ENCODE data around the gene BRD8. TPM values are rescaled to one million over a fixed set of nuclear protein-coding genes. Genes with fewer than 3 reads are reported as not detected.

BRD8 gene
- total and polyA plus RNA-seq, 12 donors, result 13.0 to 35.9 (median 22.7) TPM

- peaks cover 0 to 15% (median 3%) of the 10 kb centered on the region in 7 donors for H3K27me3 ChIP-seq
- ATAC-seq (no peak), DNase-seq (no peak)
- 40 to 45% methylated on average over 1 of the region's 1 CpG for WGBS, 2 donors
- TF ChIP-seq, protein P1, sequence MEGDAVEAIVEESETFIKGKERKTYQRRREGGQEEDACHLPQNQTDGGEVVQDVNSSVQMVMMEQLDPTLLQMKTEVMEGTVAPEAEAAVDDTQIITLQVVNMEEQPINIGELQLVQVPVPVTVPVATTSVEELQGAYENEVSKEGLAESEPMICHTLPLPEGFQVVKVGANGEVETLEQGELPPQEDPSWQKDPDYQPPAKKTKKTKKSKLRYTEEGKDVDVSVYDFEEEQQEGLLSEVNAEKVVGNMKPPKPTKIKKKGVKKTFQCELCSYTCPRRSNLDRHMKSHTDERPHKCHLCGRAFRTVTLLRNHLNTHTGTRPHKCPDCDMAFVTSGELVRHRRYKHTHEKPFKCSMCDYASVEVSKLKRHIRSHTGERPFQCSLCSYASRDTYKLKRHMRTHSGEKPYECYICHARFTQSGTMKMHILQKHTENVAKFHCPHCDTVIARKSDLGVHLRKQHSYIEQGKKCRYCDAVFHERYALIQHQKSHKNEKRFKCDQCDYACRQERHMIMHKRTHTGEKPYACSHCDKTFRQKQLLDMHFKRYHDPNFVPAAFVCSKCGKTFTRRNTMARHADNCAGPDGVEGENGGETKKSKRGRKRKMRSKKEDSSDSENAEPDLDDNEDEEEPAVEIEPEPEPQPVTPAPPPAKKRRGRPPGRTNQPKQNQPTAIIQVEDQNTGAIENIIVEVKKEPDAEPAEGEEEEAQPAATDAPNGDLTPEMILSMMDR (IDR thresholded peaks at IDR 0.05), result no peak
- no peak overlapping the region for H3K27ac ChIP-seq
- no peaks in the 10 kb centered on the region for H3K9me3 ChIP-seq
- no peak overlapping the region for H3K4me3 ChIP-seq
- H3K4me1 ChIP-seq, result peaks cover 0 to 4% (median 0%) of the 10 kb centered on the region in 9 donors
- no peaks in the 10 kb centered on the region for H3K36me3 ChIP-seq
- intact Hi-C loops (cut with DNase I), result no loop called here
Measured at GRCh38 chr5:138107213-138107612, 71.2 kb downstream of the BRD8 start.

DNA sequence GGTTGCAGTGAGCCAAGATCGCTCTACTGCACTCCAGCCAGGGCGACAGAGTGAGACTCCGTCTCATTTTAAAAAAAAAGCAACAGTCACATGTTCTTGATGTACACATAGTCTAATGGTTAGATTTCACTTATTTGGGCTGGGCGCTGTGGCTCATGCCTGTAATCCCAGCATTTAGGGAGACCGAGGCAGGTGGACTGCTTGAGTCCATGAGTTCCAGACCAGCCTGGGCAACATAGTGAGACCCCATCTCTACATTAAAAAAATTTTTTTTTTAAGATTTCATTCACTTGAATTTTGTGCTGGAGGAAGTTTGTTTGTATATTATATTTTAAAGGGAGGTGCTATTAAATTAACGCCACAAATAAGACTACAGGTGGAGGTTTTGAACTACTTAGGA is 72.7 kb downstream of the BRD8 start:
- ATAC-seq, result no peak
- TF ChIP-seq, protein P1 (IDR thresholded peaks at IDR 0.05), result no peak
- Histone ChIP-seq H3K4me3 (no peak overlapping the region), H3K9me3 (no peaks in the 10 kb centered on the region), H3K27ac (no peak overlapping the region), H3K4me1 (peaks cover 0 to 4% (median 0%) of the 10 kb centered on the region in 9 donors), H3K27me3 (peaks cover 0 to 13% (median 0%) of the 10 kb centered on the region in 7 donors), H3K36me3 (no peaks in the 10 kb centered on the region)
- intact Hi-C loops (cut with DNase I), result no loop called here
- no peak for DNase-seq
- 93 to 94% methylated on average over 6 of the region's 6 CpGs for WGBS, 2 donors

DNA sequence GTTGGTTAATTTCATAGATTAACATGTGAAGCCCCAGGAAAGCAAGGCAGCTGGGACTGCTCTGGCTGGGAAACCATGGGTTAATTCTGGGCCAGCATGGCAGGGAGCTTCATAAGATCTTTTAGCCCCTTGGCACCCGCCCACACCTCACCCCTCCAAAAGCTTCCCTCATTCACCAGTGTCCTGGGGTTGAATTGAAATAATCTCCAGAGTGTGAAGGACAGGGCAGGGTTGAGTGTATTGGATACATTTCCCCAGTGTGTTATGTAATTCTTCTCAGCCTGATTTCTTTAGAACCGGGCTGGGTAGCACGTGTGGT is 75.2 kb downstream of the BRD8 start:
- 18% methylated on average over 3 of the region's 3 CpGs for WGBS, 2 donors
- peaks cover 0 to 4% (median 0%) of the 10 kb centered on the region in 9 donors for H3K4me1 ChIP-seq
- H3K27me3 ChIP-seq, result peaks cover 0 to 23% (median 3%) of the 10 kb centered on the region in 7 donors
- ATAC-seq (no peak), DNase-seq (no peak)
- TF ChIP-seq, protein P1 (IDR thresholded peaks at IDR 0.05), result no peak
- H3K4me3 ChIP-seq, result no peak overlapping the region
- intact Hi-C loops (cut with DNase I), result no loop called here
- H3K9me3 ChIP-seq, result no peaks in the 10 kb centered on the region
- no peak overlapping the region for H3K27ac ChIP-seq
- no peaks in the 10 kb centered on the region for H3K36me3 ChIP-seq

- TF ChIP-seq, protein P1 (IDR thresholded peaks at IDR 0.05), result no peak
- no peaks in the 10 kb centered on the region for H3K36me3 ChIP-seq
- intact Hi-C loops (cut with DNase I), result no loop called here
- 63 to 68% methylated on average over 7 of the region's 7 CpGs for WGBS, 2 donors
- H3K4me1 ChIP-seq, result peaks cover 0 to 2% (median 0%) of the 10 kb centered on the region in 9 donors
- H3K27me3 ChIP-seq, result peaks cover 0 to 23% (median 3%) of the 10 kb centered on the region in 7 donors
- H3K9me3 ChIP-seq, result no peaks in the 10 kb centered on the region
- no peak for DNase-seq
- no peak overlapping the region for H3K4me3 ChIP-seq
- ATAC-seq, result no peak
- H3K27ac ChIP-seq, result no peak overlapping the region
Measured at GRCh38 chr5:138102454-138103318, 75.7 kb downstream of the BRD8 start.
